ENCODE measurements around the gene EPS15.

GRCh38 chr1:51498924-51499323 lies 20.1 kb downstream of the EPS15 start:
- no peak for TF ChIP-seq CTCF (IDR thresholded peaks at IDR 0.05)
- no peak for TF ChIP-seq POLR2AphosphoS5 (IDR thresholded peaks at IDR 0.05; ENCODE audit: low read depth, low read length)
- no peak for TF ChIP-seq SIN3A (IDR thresholded peaks at IDR 0.05; ENCODE audit: borderline replicate concordance, insufficient read depth, low read depth, low read length)
- TF ChIP-seq REST (IDR thresholded peaks at IDR 0.05; ENCODE audit: insufficient read depth in 1 of 2, low read depth in 2 of 2, low read length in 1 of 2): no peak

All from Panc1 (cell line).